Left kidney (tissue), 2 donors: ENCODE measurements around the gene ALDH4A1. TPM values are rescaled to one million over a fixed set of nuclear protein-coding genes. Genes with fewer than 3 reads are reported as not detected.

Source experiments
- DNase-seq: peaks from one replicate; pipeline ENCODE4 v3.0.0-alpha.2; 2013
- polyA plus RNA-seq: library from polyadenylated mRNA; unstranded; fragments of 120-200 nt; gene quantifications from one replicate; pipeline ENCODE4 v1.2.1, GENCODE V29; 2013; ENCODE audit not compliant: insufficient read length

The ALDH4A1 gene
- polyA plus RNA-seq, 1 donor: 52.4 TPM

GRCh38 chr1:18940303-18941020 lies 38.1 kb upstream of the ALDH4A1 start:
- DNase-seq: no peak

GRCh38 chr1:18939398-18940302 lies 37.3 kb upstream of the ALDH4A1 start:
- DNase-seq: no peak

- no peak for DNase-seq
Measured at GRCh38 chr1:18938707-18939070, 36.3 kb upstream of the ALDH4A1 start.

GRCh38 chr1:18938008-18938706 lies 35.8 kb upstream of the ALDH4A1 start:
- no peak for DNase-seq

GRCh38 chr1:18937539-18937938 lies 35.2 kb upstream of the ALDH4A1 start:
- no peak for DNase-seq

- DNase-seq: no peak
Measured at GRCh38 chr1:18936814-18937481, 34.6 kb upstream of the ALDH4A1 start.

GRCh38 chr1:18936471-18936813 lies 34.1 kb upstream of the ALDH4A1 start:
- no peak for DNase-seq

- no peak for DNase-seq
Measured at GRCh38 chr1:18934205-18935000, 32.0 kb upstream of the ALDH4A1 start.

- no peak for DNase-seq
Measured at GRCh38 chr1:18932879-18933278, 30.5 kb upstream of the ALDH4A1 start.

- no peak for DNase-seq
Measured at GRCh38 chr1:18932387-18932786, 30.0 kb upstream of the ALDH4A1 start.

- no peak for DNase-seq
Measured at GRCh38 chr1:18931730-18932129, 29.4 kb upstream of the ALDH4A1 start.

GRCh38 chr1:18929686-18930085 lies 27.3 kb upstream of the ALDH4A1 start:
- no peak for DNase-seq

- no peak for DNase-seq
Measured at GRCh38 chr1:18928985-18929384, 26.6 kb upstream of the ALDH4A1 start.

GRCh38 chr1:18928406-18928805 lies 26.1 kb upstream of the ALDH4A1 start:
- DNase-seq: no peak

- no peak for DNase-seq
Measured at GRCh38 chr1:18927654-18928272, 25.4 kb upstream of the ALDH4A1 start.

- no peak for DNase-seq
Measured at GRCh38 chr1:18927082-18927653, 24.8 kb upstream of the ALDH4A1 start.

- no peak for DNase-seq
Measured at GRCh38 chr1:18926315-18927081, 24.1 kb upstream of the ALDH4A1 start.

GRCh38 chr1:18925279-18925678 lies 22.9 kb upstream of the ALDH4A1 start:
- no peak for DNase-seq

- no peak for DNase-seq
Measured at GRCh38 chr1:18924221-18924691, 21.9 kb upstream of the ALDH4A1 start.

GRCh38 chr1:18923756-18924211 lies 21.4 kb upstream of the ALDH4A1 start:
- peak; percentile 73 for DNase-seq
